IMR-90 (cell line): ENCODE results near the gene LRRC4. TPM values are rescaled to one million over a fixed set of nuclear protein-coding genes. Genes with fewer than 3 reads are reported as not detected.

ENCODE experiments used
- ATAC-seq: fragments of 200-7000 bp; cut with Tn5 transposase; 2 replicates; pipeline ENCODE4 v1.9.1; 2020; ENCODE audit warnings: low read depth, mild to moderate bottlenecking, moderate library complexity
- BruUV-seq: library from RNA; stranded (reverse); fragments of 400-500 nt; replicated peaks from 2 replicates; lab custom pipeline; 2021; lab: Mats Ljungman, UMichigan
- CTCF ChIA-PET: fragments of 300-600 bp; formaldehyde crosslinking; extraction: SDS; loops from one replicate; lab custom pipeline; 2021; ENCODE audit warnings: antibody characterized with exemption; lab: Yijun Ruan, JAX
- POLR2A ChIA-PET: fragments of 300-600 bp; sonication (Branson Sonifier 250); formaldehyde crosslinking; loops from one replicate; lab custom pipeline; 2022; ENCODE audit warnings: antibody characterized with exemption; ENCODE audit not compliant: unreplicated experiment; lab: Charles Lee
- DNase-seq: peaks from one replicate; pipeline ENCODE4 v3.0.0; 2013
- H2AFZ ChIP-seq: replicated peaks from 2 replicates; pipeline ENCODE3; 2013; ENCODE audit warnings: low read length, mild to moderate bottlenecking; ENCODE audit not compliant: poor library complexity
- H2AK5ac ChIP-seq: 2 replicates; pipeline ENCODE4 v1.6.1; 2013; ENCODE audit warnings: low read depth, low read length, inconsistent platforms
- H2AK9ac ChIP-seq: replicated peaks from 2 replicates; pipeline ENCODE3; 2013; ENCODE audit warnings: mild to moderate bottlenecking, low read depth, low read length, moderate library complexity; ENCODE audit not compliant: poor library complexity
- H2BK120ac ChIP-seq: 2 replicates; pipeline ENCODE4 v1.6.1; 2013; ENCODE audit warnings: low read depth, low read length, inconsistent platforms
- H2BK15ac ChIP-seq: 3 replicates; pipeline ENCODE4 v1.6.1; 2013; ENCODE audit warnings: low read depth, low read length, inconsistent platforms
- H2BK20ac ChIP-seq: 2 replicates; pipeline ENCODE4 v1.6.1; 2013; ENCODE audit warnings: low read depth, mild to moderate bottlenecking, inconsistent platforms, low read length, moderate library complexity
- H2BK5ac ChIP-seq: 2 replicates; pipeline ENCODE4 v1.6.1; 2013; ENCODE audit warnings: mild to moderate bottlenecking, low read depth, low read length, inconsistent platforms; ENCODE audit not compliant: poor library complexity, severe bottlenecking
- H3K14ac ChIP-seq: replicated peaks from 2 replicates; pipeline ENCODE4 v1.6.1; 2013; ENCODE audit warnings: low read depth, low read length, inconsistent platforms
- H3K18ac ChIP-seq: 2 replicates; pipeline ENCODE4 v1.6.1; 2013; ENCODE audit warnings: low read depth, low read length, control low read depth
- H3K23ac ChIP-seq: 2 replicates; pipeline ENCODE4 v1.6.1; 2013; ENCODE audit warnings: low read depth, low read length, inconsistent platforms
- H3K27ac ChIP-seq: 2 replicates; pipeline ENCODE4 v1.5.1; 2013; ENCODE audit warnings: mild to moderate bottlenecking, control low read depth, low read length; ENCODE audit not compliant: insufficient read depth
- H3K27me3 ChIP-seq: 2 replicates; pipeline ENCODE4 v1.6.1; 2013; ENCODE audit warnings: low read length; ENCODE audit not compliant: control insufficient read depth, insufficient read depth
- H3K36me3 ChIP-seq: 2 replicates; pipeline ENCODE4 v1.6.1; 2013; ENCODE audit warnings: low read length, mixed read lengths; ENCODE audit not compliant: control insufficient read depth, insufficient read depth
- H3K4ac ChIP-seq: 2 replicates; pipeline ENCODE4 v1.6.1; 2013; ENCODE audit warnings: low read depth, low read length, inconsistent platforms
- H3K4me1 ChIP-seq: 2 replicates; pipeline ENCODE4 v1.6.1; 2013; ENCODE audit warnings: low read length, mixed read lengths; ENCODE audit not compliant: control insufficient read depth, insufficient read depth
- H3K4me2 ChIP-seq: 2 replicates; pipeline ENCODE4 v1.6.1; 2013; ENCODE audit warnings: low read depth, mild to moderate bottlenecking, control low read depth, low read length, moderate library complexity
- H3K4me3 ChIP-seq: 2 replicates; pipeline ENCODE4 v1.5.1; 2013; ENCODE audit warnings: low read depth, mild to moderate bottlenecking, control low read depth, low read length, moderate library complexity; ENCODE audit not compliant: insufficient read depth
- H3K56ac ChIP-seq: 2 replicates; pipeline ENCODE4 v1.6.1; 2013; ENCODE audit warnings: low read length, inconsistent platforms; ENCODE audit not compliant: insufficient read depth; ENCODE audit errors: extremely low read depth
- H3K79me1 ChIP-seq, 2 experiments: 2 replicates each; pipeline ENCODE4 v1.6.1; 2013; ENCODE audit warnings: low read length in 2 of 2, inconsistent platforms in 1 of 2, low read depth in 1 of 2
- H3K9ac ChIP-seq: 2 replicates; pipeline ENCODE4 v1.6.1; 2013; ENCODE audit warnings: low read depth, low read length, control low read depth
- H3K9me1 ChIP-seq: 2 replicates; pipeline ENCODE4 v1.6.1; 2013; ENCODE audit warnings: low read length, inconsistent platforms; ENCODE audit not compliant: insufficient read depth
- H3K9me3 ChIP-seq: 2 replicates; pipeline ENCODE4 v1.6.1; 2013; ENCODE audit warnings: low read length; ENCODE audit not compliant: control insufficient read depth, insufficient read depth
- H4K20me1 ChIP-seq: 2 replicates; pipeline ENCODE4 v1.6.1; 2013; ENCODE audit warnings: low read length, inconsistent platforms; ENCODE audit not compliant: insufficient read depth
- H4K5ac ChIP-seq: 2 replicates; pipeline ENCODE4 v1.6.1; 2013; ENCODE audit warnings: mild to moderate bottlenecking, low read depth, low read length, control low read depth
- H4K8ac ChIP-seq, 2 experiments: 2 replicates each; pipeline ENCODE4 v1.6.1; 2013; ENCODE audit warnings: low read depth in 2 of 2, low read length in 2 of 2, control low read depth in 1 of 2, inconsistent platforms in 1 of 2
- H4K91ac ChIP-seq: 2 replicates; pipeline ENCODE4 v1.6.1; 2013; ENCODE audit warnings: low read depth, low read length, inconsistent platforms; ENCODE audit not compliant: insufficient read depth
- BHLHE40 ChIP-seq: fragments of 150-350 bp; IDR thresholded peaks from 2 replicates; pipeline ENCODE4 v1.6.1; 2016; ENCODE audit warnings: mild to moderate bottlenecking, low read depth, low read length
- CEBPB ChIP-seq: IDR thresholded peaks from 2 replicates; pipeline ENCODE4 v1.6.1; 2012; ENCODE audit warnings: low read depth, low read length, improper control_type of control experiment
- CHD1 ChIP-seq: IDR thresholded peaks from 2 replicates; pipeline ENCODE4 v1.6.1; 2012; ENCODE audit warnings: low read depth, low read length, improper control_type of control experiment
- FOS ChIP-seq: fragments of 150-350 bp; IDR thresholded peaks from 2 replicates; pipeline ENCODE4 v1.6.1; 2016; ENCODE audit warnings: low read depth, low read length
- MAFK ChIP-seq: IDR thresholded peaks from 2 replicates; pipeline ENCODE4 v1.6.1; 2012; ENCODE audit warnings: low read depth, low read length, improper control_type of control experiment
- MAZ ChIP-seq: IDR thresholded peaks from 2 replicates; pipeline ENCODE4 v1.6.1; 2012; ENCODE audit warnings: low read depth, mild to moderate bottlenecking, low read length, improper control_type of control experiment, moderate library complexity, borderline replicate concordance
- MXI1 ChIP-seq: IDR thresholded peaks from 2 replicates; pipeline ENCODE4 v1.6.1; 2012; ENCODE audit warnings: low read depth, mild to moderate bottlenecking, low read length, moderate library complexity, borderline replicate concordance
- NFE2L2 ChIP-seq: fragments of 150-350 bp; IDR thresholded peaks from 2 replicates; pipeline ENCODE4 v1.6.1; 2016; ENCODE audit warnings: low read depth, mild to moderate bottlenecking, low read length
- POLR2A ChIP-seq: IDR thresholded peaks from 2 replicates; pipeline ENCODE4 v1.6.1; 2012; ENCODE audit warnings: mild to moderate bottlenecking, low read depth, low read length
- RAD21 ChIP-seq: IDR thresholded peaks from 2 replicates; pipeline ENCODE4 v1.6.1; 2012; ENCODE audit warnings: low read length, improper control_type of control experiment
- RCOR1 ChIP-seq: IDR thresholded peaks from 2 replicates; pipeline ENCODE4 v1.6.1; 2012; ENCODE audit warnings: mild to moderate bottlenecking, low read length, improper control_type of control experiment; ENCODE audit not compliant: insufficient replicate concordance
- RFX5 ChIP-seq: IDR thresholded peaks from 2 replicates; pipeline ENCODE4 v1.8.0; 2012; ENCODE audit warnings: low read depth, mild to moderate bottlenecking, low read length, moderate library complexity
- SMC3 ChIP-seq: fragments of 150-350 bp; IDR thresholded peaks from 2 replicates; pipeline ENCODE4 v1.6.1; 2016; ENCODE audit warnings: low read depth, mild to moderate bottlenecking, antibody characterized with exemption, low read length, moderate library complexity
- WGBS, 2 experiments: methylation state at CpG; one replicate each; pipeline versions ENCODE4 v1.1.5 to v1.1.7; 2013; ENCODE audit warnings: missing lambda C conversion rate in 2 of 2; ENCODE audit not compliant: insufficient read length in 1 of 2; ENCODE audit errors: extremely low coverage in 2 of 2; 5-methylcytosine and 5-hydroxymethylcytosine counted together
- dilution Hi-C: fragments of 300-500 bp; cut with HindIII; formaldehyde crosslinking; loops from one replicate; pipeline ENCODE4 v1.14.3; 2018; ENCODE audit warnings: low sequenced_read_pairs; ENCODE audit not compliant: unreplicated experiment
- in situ Hi-C: fragments of 300-500 bp; cut with MboI; formaldehyde crosslinking; loops from 3 replicates; pipeline ENCODE4 v1.14.3; 2019; ENCODE audit warnings: low sequenced_read_pairs, inconsistent platforms, mixed read lengths
- intact Hi-C: fragments of 100-400 bp; cut with micrococcal nuclease; formaldehyde crosslinking; loops from 2 replicates; pipeline ENCODE4 v1.10.0; 2022
- polyA plus RNA-seq, 3 experiments: library from polyadenylated mRNA; depleted of rRNA; stranded (reverse); fragments of >200 nt; gene quantifications; 2 replicates each; pipeline ENCODE4 v1.2.3, GENCODE V29; 2012; ENCODE audit warnings: low replicate concordance in 1 of 3
- total RNA-seq: library from RNA; depleted of rRNA; stranded (reverse); fragments of >200 nt; gene quantifications from 2 replicates; pipeline ENCODE4 v1.2.3, GENCODE V29; 2012
- TF ChIP-seq, protein P1 (sequence below): fragments of 150-350 bp; IDR thresholded peaks from 2 replicates; pipeline ENCODE4 v1.6.1; 2017; ENCODE audit warnings: mild to moderate bottlenecking, antibody characterized with exemption, low read length, low read depth
- TF ChIP-seq, protein P2 (sequence below): fragments of 150-350 bp; IDR thresholded peaks from 2 replicates; pipeline ENCODE4 v1.6.1; 2016; ENCODE audit warnings: low read depth, mild to moderate bottlenecking, low read length, moderate library complexity, borderline replicate concordance
- TF ChIP-seq, protein P3 (sequence below): conservative IDR thresholded peaks from 2 replicates; pipeline ENCODE4 v1.5.1; 2012; ENCODE audit warnings: mild to moderate bottlenecking, low read depth, low read length, improper control_type of control experiment

Gene LRRC4
- total and polyA plus RNA-seq, 2 of the 4 experiments (the other 2 are of a cell fraction): 0.54 to 0.55 TPM

- Histone ChIP-seq H4K8ac (no peak overlapping the region), H3K14ac (no peak overlapping the region), H3K9ac (no peak overlapping the region), H3K56ac (no peak overlapping the region), H3K27me3 (no peaks in the 10 kb centered on the region), H2BK20ac (no peak overlapping the region), H3K79me1 (peaks cover 35 to 79% of the 10 kb centered on the region in 2 experiments), H4K5ac (no peak overlapping the region), H3K9me1 (peaks cover 26% of the 10 kb centered on the region), H3K23ac (no peak overlapping the region), H3K4me3 (no peak overlapping the region), H2AK9ac (no peak overlapping the region), H2AFZ (no peak overlapping the region), H3K9me3 (no peaks in the 10 kb centered on the region), H3K4me2 (no peak overlapping the region), H2BK5ac (no peak overlapping the region), H3K18ac (no peak overlapping the region), H2BK15ac (no peak overlapping the region), H2BK120ac (no peak overlapping the region), H4K20me1 (peaks cover 19% of the 10 kb centered on the region), H2AK5ac (no peak overlapping the region), H3K36me3 (peaks cover 6% of the 10 kb centered on the region), H4K91ac (no peak overlapping the region), H3K4me1 (no peaks in the 10 kb centered on the region), H3K4ac (no peak overlapping the region), H3K27ac (no peak overlapping the region)
- in situ Hi-C loops: no loop called here
- no TSS peak for BruUV-seq
- no peak for ATAC-seq
- DNase-seq: no peak
- intact Hi-C loops: no loop called here
- dilution Hi-C loops: no loop called here
- ChIA-PET POLR2A (no interaction called here), CTCF (interaction anchor here (0.8 kb wide), 1 partner anchor 297 kb away, joined by 3 read pairs; no protein-coding TSS in a partner anchor)
- no CpG with 5 or more reads among the region's 7 CpGs for WGBS, 2 experiments
- TF ChIP-seq RFX5 (no peak), MAZ (no peak), BHLHE40 (no peak), POLR2A (no peak), RCOR1 (no peak), SMC3 (no peak), CEBPB (no peak), MAFK (no peak), NFE2L2 (no peak), CHD1 (no peak), MXI1 (no peak), FOS (no peak), RAD21 (no peak)
- TF ChIP-seq, protein P1, sequence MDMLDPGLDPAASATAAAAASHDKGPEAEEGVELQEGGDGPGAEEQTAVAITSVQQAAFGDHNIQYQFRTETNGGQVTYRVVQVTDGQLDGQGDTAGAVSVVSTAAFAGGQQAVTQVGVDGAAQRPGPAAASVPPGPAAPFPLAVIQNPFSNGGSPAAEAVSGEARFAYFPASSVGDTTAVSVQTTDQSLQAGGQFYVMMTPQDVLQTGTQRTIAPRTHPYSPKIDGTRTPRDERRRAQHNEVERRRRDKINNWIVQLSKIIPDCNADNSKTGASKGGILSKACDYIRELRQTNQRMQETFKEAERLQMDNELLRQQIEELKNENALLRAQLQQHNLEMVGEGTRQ: no peak
- TF ChIP-seq, protein P2, sequence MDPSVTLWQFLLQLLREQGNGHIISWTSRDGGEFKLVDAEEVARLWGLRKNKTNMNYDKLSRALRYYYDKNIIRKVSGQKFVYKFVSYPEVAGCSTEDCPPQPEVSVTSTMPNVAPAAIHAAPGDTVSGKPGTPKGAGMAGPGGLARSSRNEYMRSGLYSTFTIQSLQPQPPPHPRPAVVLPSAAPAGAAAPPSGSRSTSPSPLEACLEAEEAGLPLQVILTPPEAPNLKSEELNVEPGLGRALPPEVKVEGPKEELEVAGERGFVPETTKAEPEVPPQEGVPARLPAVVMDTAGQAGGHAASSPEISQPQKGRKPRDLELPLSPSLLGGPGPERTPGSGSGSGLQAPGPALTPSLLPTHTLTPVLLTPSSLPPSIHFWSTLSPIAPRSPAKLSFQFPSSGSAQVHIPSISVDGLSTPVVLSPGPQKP: no peak
- TF ChIP-seq, protein P3, sequence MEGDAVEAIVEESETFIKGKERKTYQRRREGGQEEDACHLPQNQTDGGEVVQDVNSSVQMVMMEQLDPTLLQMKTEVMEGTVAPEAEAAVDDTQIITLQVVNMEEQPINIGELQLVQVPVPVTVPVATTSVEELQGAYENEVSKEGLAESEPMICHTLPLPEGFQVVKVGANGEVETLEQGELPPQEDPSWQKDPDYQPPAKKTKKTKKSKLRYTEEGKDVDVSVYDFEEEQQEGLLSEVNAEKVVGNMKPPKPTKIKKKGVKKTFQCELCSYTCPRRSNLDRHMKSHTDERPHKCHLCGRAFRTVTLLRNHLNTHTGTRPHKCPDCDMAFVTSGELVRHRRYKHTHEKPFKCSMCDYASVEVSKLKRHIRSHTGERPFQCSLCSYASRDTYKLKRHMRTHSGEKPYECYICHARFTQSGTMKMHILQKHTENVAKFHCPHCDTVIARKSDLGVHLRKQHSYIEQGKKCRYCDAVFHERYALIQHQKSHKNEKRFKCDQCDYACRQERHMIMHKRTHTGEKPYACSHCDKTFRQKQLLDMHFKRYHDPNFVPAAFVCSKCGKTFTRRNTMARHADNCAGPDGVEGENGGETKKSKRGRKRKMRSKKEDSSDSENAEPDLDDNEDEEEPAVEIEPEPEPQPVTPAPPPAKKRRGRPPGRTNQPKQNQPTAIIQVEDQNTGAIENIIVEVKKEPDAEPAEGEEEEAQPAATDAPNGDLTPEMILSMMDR: no peak
Measured at GRCh38 chr7:128005117-128005516, 26.1 kb downstream of the LRRC4 start.
